CD4-positive, alpha-beta T cell treated with Interleukin-15 for 4 hours (primary cell): ENCODE measurements around the gene GDPD4.

Experiments used
- DNase-seq: peaks from one replicate; pipeline ENCODE4 v3.0.0-alpha.2; 2020; ENCODE audit warnings: low spot score

The GDPD4 gene

DNA sequence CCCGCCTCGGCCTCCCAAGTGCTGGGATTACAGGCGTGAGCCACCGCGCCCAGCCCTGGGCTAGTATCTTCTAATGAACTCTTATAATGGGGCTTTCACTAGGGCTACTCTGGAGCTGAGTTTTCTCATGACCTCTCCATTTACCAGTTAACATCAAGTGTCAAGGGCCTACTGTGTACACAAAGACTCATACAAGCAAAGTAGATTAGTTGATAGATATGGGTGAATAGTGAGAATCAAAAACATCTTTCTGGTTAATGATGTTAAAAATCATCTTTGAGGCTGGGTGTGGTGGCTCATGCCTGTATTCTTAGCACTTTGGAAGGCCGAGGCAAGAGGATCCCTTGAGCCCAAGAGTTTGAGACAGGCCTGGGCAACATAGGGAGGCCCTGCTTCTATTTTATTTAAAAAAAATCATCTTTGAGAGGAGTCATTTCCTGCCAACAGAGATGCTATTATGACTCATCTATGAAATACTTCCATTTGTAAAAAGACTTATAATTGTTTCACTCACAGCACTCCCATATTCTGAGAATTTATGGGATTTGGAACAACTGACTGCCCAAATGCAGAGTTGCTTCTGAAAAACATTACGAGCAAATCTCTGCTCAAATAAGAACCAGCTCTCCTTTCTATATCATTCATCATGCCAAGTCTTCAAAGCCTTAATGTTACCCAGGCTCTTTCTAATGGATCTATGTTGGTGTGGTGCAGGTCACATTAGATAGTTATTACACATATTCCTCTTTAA lies 57.0 kb downstream of the GDPD4 start:
- no peak for DNase-seq

DNA sequence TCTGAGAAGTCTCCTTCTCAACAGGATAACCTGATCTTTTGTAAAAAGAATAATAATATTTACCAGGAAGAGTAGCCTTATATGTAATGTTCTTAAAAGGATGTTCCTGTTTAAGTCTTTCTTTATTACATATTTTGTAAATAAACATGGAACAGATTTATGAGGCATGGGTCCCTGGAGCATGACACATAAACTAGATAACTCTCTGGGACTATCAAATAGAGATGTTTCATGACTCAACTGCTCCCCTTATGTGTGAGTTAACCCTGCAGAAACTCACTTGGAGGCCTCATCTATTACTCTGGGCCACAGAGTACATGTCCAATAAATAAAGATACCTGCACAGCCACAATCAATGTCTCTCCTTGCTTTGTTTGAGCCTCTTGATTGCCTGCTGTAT lies 64.6 kb downstream of the GDPD4 start:
- no peak for DNase-seq

DNA sequence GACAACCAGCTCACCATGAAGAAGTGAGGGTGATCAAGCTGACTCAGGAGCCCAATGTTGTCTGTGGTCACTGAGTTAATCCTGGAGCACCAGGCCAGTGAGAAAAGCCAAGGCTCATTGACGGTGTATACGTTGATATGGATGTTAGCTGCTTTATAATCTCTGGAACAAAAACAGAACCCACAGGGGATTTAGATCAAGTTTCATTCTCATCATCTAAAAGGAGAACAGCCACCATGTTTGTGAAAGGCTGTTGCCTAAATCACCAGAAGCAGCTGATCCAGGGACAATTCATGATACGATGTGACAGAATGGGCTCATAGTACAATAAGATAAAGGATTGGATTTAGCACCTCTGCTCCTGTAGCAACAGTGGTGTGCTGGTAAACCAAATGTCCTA lies 68.5 kb downstream of the GDPD4 start:
- no peak for DNase-seq

- no peak for DNase-seq
Measured at GRCh38 chr11:77232242-77232641, 69.2 kb downstream of the GDPD4 start.

DNA sequence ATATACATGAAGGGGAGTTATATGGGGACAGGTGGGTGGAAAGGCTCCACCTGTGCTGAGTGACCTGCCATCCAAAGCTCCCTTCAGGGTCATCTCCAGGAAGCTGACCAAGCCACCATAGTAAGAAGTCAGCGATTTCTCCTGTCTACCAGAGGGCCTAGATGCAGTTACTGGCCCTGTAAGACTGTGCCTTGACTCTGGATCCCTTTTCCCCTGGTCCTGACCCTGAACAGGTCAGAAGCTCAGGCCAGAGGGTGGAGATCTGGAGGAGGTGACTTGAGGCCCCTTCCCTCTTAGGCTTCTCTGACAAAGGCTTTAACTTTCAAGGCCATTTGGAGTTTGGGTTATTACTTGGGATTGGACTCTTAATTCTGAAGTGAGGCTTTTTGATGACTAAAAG lies 69.7 kb downstream of the GDPD4 start:
- DNase-seq, result no peak

DNA sequence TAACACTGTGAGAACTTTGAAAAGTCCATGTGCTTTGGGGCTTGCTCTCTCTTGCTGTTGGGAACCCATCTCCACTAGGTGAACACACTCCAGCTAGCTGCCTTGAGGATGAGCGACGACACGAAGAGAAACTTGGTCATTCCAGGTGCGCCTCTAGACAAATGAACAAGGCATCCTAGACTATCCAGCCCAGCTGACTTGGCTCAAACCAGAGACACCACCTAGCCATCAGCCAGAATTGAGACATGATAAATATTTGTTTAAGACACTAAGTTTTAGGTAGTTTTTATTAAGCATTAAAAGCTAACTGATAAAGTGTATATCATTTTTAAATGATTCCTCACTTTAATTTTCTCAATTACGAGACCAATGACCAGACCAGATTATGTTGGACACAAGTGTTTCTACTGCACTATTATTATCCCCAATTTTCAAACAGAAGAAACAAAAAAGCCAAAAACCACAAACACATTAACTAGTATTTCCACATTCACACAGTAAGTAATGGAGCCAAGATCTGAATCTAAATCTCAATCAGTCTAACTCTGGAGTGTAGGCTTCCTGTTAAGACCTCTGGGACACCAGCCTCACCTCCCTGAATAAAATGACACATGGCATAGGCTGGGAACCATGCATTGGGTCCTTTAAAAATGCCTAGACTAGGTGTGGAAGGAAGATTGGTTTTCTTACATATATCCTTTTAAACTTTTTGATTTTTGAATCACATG lies 70.4 kb downstream of the GDPD4 start:
- DNase-seq, result no peak

DNA sequence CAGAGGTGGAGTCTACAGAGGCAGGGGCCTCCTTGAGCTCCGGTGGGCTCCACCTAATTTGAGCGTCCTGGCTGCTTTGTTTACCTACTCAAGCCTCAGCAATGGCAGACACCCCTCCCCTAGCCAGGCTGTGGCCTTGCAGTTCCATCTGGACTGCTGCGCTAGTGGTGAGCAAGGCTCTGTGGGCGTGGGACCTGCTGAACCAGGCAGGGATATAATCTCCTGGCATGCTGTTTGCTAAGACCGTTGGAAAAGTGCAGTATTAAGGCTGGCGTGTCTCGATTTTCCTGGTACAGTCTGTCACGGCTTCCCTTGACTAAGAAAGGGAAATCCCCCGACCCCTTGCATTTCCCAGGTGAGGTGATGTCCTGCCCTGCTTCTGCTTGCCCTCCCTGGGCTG lies 77.7 kb downstream of the GDPD4 start:
- DNase-seq, result no peak

GRCh38 chr11:77217156-77217555 lies 84.3 kb downstream of the GDPD4 start:
- no peak for DNase-seq

- no peak for DNase-seq
Measured at GRCh38 chr11:77215106-77215505, 86.4 kb downstream of the GDPD4 start.

GRCh38 chr11:77214557-77214956 lies 86.9 kb downstream of the GDPD4 start:
- DNase-seq, result no peak

GRCh38 chr11:77213589-77214428 lies 87.7 kb downstream of the GDPD4 start:
- DNase-seq, result no peak

DNA sequence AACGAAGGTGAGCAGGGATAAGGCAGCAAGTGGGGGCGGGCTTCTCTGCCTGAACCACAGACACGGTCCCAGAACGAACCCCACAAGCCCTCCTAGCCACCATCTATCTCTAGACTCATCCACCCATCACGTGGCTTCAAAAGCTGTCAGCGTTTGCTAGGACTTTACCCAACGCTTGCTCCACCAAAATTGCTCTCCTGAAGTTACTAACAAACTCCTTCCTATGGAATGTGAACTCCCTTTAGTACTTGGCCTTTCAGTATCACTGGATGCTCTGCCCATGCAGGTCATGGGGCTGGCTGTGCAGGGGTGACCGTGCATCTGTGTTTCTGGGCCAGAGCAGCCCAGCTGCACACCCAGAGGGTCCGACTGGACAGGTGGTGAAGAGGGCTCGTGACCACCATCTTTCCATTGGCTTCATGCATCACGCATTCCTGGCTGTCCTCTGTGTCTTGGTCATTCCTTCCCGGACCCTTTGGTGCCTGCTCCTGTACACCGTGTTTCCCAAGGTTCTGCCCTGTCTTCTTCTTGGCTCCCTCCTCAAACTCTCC lies 88.4 kb downstream of the GDPD4 start:
- no peak for DNase-seq

DNA sequence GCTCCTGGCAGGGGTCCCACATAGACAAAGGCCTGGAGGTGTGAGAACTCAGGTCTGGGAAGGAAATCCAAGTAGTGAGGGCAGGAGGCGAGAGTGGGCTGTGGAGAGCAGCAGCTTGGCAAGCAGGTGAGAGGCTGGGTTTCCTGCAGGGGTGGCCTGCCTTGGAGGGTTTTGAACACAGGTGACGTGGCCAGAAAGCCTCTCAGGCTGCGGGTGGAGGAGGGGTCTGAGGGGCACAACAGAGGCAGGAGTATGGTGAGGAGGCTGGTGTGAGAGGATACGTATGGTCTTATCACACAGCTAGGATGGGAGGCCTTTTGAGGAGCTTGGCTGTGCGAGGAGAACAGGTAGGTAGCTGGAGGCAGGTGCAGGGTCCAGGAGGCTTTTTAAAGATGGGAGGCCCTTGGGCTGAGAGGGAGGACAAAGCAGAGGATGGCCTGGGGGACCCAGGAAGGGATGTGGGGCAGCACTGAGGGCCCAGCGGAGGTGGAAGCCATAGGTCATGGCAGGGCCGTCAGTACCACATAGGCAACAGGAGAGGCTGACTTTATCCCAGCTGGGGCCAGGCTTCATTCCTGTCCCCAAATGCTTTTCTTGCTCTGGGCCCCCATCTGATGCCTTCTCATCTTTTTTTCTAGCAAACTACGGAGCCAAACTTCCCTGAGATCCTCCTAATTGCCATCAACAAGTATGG lies 89.0 kb downstream of the GDPD4 start:
- no peak for DNase-seq

DNA sequence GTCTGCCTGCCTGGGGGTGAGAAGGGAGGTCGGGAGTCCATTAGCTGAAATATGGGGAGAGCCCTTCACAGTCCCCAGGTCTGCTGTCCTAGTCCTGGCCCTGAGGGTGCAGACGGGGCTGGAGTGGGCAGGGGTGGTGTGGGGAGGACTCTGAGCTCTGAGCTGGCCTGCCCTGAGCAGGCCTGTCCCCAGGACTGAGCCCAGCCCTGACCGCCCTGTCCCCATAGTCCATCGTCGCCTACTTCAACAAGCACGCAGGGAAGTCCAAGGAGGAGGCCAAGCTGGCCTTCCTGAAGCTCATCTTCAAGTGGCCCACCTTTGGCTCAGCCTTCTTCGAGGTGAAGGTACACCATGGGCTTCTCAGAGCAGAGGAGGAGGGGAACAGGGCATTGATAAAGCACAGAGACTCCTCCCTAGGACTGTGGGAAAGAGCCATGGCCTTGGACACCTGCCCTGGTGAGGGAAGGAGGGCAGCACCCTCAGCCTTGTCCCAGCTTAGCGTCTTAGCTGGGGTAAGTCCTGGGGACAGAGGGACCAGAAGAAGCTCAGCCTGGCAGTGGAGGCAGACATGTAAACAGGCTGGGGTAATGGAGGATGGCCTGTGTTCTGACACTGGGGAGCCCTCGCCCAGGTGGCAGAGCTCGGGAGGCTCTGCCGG lies 89.8 kb downstream of the GDPD4 start:
- no peak for DNase-seq

DNA sequence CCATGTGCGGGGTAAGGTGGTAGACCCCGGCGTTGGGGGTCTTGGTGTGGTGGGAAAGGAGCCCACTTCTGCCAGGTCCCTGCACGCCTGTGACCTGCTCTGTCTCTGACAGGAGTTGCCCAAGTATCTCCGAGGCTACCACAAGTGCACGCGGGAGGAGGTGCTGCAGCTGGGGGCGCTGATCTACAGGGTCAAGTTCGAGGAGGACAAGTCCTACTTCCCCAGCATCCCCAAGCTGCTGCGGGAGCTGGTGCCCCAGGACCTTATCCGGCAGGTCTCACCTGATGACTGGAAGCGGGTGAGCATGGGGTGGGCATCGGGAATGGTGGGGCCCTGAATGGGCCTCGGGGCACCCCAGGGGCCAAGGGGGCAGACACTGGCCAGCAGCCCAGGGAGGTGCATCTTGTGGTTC lies 90.4 kb downstream of the GDPD4 start:
- no peak for DNase-seq

DNA sequence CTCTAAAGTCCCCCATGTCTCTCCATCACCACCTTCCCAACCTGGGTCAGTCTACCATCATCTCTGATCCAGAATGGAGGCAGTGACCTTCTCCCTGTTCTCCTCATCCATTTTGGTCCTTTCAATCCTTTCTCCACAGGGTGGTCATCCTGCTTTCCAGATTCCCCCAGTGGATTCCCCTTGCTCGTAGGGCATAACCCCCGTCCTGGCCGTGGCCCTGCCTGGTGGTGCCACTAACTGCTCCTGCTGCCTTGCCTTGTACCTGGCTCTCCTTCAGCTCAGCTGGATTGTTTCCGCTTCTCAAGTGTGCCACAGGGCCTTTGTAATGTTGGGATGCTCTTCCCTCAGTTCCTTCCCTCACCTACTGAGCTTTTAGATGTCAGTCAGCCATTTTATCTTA lies 91.8 kb downstream of the GDPD4 start:
- no peak for DNase-seq

DNA sequence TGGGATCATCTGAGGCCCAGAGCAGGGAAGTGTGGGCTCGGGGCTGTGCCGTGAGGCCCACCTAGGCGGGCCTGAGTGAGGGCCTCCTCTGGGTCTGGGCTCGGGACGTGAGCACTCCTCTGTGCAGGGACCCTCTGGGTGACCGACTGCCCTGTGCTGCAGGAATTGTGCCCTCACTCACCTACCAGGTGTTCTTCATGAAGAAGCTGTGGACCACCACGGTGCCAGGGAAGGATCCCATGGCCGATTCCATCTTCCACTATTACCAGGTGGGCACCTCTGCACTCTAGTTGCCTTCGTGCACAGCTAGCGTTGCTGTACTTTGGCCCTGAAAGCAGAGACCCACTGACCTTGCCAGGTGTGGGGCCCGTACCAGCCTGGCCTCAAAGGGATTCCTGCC lies 93.0 kb downstream of the GDPD4 start:
- DNase-seq, result no peak

DNA sequence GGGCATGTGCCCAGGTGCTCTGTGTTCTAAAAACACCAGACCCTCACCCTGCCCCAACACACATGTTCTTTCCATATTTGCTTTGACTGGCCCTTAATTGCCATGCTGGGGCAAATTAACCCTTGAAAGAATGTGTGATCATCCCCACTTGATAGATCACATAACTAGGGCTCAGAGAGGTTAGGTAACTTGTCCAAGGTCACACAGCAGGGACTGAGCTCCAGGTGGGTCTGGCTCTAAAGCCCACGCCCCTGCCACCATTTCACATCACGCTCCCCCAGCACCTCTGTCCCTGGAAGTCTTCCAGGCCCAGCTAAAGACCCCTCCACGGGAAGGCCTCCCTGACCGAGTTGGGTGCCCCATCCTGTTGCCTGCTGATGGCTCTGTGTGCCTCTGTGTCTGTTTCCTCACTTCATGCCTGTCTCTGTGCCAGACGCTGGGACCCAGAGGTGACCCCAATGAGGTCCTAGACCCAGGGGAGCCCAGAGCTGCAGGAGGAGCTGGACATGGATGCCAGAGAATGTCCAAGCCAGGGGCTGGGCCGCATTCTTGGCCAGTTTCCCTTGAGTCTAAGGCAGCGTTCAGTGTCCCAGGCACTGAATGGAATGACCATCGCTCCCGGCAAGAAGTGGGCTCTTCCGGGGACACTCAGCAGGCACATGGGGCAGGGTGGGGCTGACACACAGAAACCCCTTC lies 93.7 kb downstream of the GDPD4 start:
- no peak for DNase-seq

DNA sequence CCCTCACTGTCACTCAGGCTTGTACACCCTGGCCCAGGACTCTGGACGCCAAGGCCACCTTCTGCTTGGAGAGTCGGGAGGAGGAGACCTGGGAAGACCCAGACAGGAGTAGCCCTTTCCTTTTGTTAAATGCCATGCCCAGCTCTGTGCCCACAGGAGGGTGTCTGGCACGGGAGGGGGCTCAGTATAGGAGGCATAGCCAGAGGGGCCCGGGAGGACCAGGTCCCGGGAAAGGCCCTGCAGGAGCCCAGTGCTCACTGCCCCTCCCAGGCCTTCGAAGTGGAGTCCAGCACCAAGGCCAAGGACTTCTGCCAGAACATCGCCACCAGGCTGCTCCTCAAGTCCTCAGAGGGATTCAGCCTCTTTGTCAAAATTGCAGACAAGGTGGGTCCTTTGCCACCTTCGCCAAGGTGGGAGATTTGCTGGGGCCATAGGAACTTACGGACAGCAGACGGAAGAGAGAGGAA lies 94.4 kb downstream of the GDPD4 start:
- DNase-seq, result no peak

DNA sequence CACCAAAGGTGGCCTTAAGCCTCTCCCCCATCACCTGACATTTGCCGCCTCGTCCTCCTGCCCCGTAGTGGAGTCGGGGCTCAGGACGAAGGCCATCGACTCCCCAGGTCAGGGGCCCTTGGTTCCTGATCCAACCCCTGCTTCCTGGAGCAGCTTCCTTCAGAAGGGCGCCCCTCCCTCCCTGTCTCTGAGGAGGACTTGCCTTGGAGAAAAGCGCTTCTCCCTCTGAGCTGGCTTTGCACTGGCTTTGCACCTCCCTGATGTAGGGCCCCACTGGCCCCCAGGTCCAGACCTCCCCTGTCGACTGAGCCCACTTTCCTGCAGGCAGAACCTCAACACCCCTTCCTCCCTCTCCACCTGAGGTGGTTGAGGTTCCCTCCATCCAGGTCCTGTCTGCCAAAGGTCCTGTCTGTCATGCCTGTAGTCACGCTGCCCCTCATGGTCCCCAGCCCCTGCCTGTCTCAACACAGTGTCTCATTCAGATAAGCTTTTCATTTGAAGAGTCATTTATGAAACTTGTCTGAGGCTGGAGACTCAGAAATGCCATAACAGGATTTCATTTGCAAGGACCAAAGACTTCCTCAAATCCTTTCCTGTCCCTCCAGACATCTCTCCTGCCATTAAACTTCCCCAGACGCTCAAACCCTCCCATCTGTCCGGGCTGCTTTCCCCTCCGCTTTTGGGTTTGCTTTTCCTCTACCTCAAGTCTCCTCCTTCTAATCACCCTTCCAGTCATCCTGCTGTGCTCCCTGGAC lies 95.0 kb downstream of the GDPD4 start:
- no peak for DNase-seq
